Tibial artery (tissue), 4 donors: ENCODE results near the gene DDC.

ENCODE experiments used
- DNase-seq, 2 donors: peaks; one replicate each; pipeline ENCODE4 v3.0.0-alpha.2; 2019
- H3K27ac ChIP-seq, 2 donors: fragments of 200-600 bp; sonication (generic) in 1 of 2; 1 replicate in 1 of 2; 2 replicates in 1 of 2; pipeline ENCODE4 v1.5.1; 2018 to 2019; ENCODE audit warnings: mild to moderate bottlenecking in 1 of 2
- H3K27me3 ChIP-seq, 2 donors: fragments of 200-600 bp; sonication (generic) in 1 of 2; one replicate each; pipeline versions ENCODE4 v1.5.1 to v1.6.0; 2016 to 2019
- H3K36me3 ChIP-seq, 3 donors: fragments of 200-600 bp; sonication (generic) in 2 of 3; one replicate each; pipeline ENCODE4 v1.5.1; 2016 to 2019; ENCODE audit warnings: mild to moderate bottlenecking in 2 of 3
- H3K4me1 ChIP-seq, 4 donors: fragments of 200-600 bp; sonication (generic) in 2 of 4; 1 replicate in 3 of 4; 2 replicates in 1 of 4; pipeline ENCODE4 v1.5.1; 2016 to 2019
- H3K4me3 ChIP-seq, 2 donors: fragments of 200-600 bp; sonication (generic) in 1 of 2; 1 replicate in 1 of 2; 2 replicates in 1 of 2; pipeline ENCODE4 v1.5.1; 2018 to 2019; ENCODE audit warnings: mild to moderate bottlenecking in 2 of 2
- H3K9me3 ChIP-seq, 3 donors: fragments of 200-600 bp; sonication (generic) in 1 of 3; one replicate each; pipeline ENCODE4 v1.5.1; 2016 to 2019
- intact Hi-C: fragments of 100-400 bp; cut with DNase I; formaldehyde crosslinking; loops from one replicate; pipeline ENCODE4 v1.15.0; 2023; ENCODE audit warnings: low total_unique reads
- TF ChIP-seq, protein P1 (sequence below), 2 experiments: fragments of 200-600 bp in 1 of 2; fragments of 450-650 bp in 1 of 2; IDR thresholded peaks; one replicate each; pipeline ENCODE4 v1.5.1; 2017 to 2019; ENCODE audit warnings: antibody characterized with exemption in 2 of 2, mild to moderate bottlenecking in 1 of 2, moderate library complexity in 1 of 2

Gene DDC

DNA sequence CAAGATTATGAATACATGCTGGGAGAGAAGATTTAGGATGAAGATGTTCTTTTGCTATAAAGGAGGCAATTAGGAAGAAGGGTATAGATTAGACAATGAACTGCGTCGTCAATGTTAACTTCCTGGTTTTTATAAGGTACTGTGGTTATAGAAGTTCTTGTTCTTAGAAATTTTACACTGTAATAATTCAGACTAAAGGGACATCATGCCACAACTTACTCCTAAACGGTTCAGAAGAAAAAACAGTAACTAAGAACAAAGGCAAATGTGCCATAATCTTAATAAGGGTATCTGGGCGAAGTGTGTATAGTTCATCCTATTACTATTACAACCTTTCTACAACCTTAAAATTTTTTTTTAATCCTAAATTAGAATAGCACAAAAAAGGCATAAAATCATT, 31.3 kb upstream of the DDC start:
- TF ChIP-seq, protein P1, sequence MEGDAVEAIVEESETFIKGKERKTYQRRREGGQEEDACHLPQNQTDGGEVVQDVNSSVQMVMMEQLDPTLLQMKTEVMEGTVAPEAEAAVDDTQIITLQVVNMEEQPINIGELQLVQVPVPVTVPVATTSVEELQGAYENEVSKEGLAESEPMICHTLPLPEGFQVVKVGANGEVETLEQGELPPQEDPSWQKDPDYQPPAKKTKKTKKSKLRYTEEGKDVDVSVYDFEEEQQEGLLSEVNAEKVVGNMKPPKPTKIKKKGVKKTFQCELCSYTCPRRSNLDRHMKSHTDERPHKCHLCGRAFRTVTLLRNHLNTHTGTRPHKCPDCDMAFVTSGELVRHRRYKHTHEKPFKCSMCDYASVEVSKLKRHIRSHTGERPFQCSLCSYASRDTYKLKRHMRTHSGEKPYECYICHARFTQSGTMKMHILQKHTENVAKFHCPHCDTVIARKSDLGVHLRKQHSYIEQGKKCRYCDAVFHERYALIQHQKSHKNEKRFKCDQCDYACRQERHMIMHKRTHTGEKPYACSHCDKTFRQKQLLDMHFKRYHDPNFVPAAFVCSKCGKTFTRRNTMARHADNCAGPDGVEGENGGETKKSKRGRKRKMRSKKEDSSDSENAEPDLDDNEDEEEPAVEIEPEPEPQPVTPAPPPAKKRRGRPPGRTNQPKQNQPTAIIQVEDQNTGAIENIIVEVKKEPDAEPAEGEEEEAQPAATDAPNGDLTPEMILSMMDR (IDR thresholded peaks at IDR 0.05), result no peak
- Histone ChIP-seq H3K9me3 (no peaks in the 10 kb centered on the region), H3K4me1 (no peaks in the 10 kb centered on the region), H3K4me3 (no peak overlapping the region), H3K27ac (no peak overlapping the region), H3K36me3 (peaks cover 35 to 76% (median 68%) of the 10 kb centered on the region in 3 donors), H3K27me3 (no peaks in the 10 kb centered on the region)
- intact Hi-C loops, result no loop called here
- DNase-seq, result no peak

DNA sequence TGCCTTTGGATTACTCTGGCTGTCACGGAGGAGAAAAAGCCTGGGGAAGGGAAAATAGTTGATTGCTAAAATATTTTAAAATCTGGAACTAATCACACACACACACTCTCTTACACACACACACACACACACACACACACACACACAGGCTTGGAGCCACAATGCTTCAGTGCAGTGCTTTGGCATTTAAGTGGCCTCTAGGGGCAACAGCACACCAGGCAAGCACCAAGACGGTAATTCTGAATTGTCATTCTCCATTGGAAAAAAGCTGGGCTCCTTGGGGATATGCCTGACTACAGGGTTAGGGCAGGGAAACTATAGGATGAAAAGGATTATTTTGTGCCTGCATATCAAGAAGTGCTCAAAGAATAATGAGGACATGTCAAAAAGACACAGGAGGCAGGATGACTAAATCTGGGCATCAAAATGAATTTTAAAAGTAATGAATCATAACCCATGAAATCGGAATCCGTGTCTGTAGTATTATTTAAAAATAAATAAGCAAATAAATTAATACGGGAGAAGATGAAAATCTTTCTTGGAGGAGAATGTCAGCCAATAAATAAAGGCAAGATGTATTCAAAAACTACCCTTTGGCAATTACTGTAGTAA, 30.4 kb upstream of the DDC start:
- Histone ChIP-seq H3K4me1 (no peaks in the 10 kb centered on the region), H3K4me3 (no peak overlapping the region), H3K9me3 (no peaks in the 10 kb centered on the region), H3K36me3 (peaks cover 39 to 76% (median 65%) of the 10 kb centered on the region in 3 donors), H3K27ac (no peak overlapping the region), H3K27me3 (no peaks in the 10 kb centered on the region)
- DNase-seq, result no peak
- intact Hi-C loops, result no loop called here
- TF ChIP-seq, protein P1 (IDR thresholded peaks at IDR 0.05), result peak; percentile 51 to 64

DNA sequence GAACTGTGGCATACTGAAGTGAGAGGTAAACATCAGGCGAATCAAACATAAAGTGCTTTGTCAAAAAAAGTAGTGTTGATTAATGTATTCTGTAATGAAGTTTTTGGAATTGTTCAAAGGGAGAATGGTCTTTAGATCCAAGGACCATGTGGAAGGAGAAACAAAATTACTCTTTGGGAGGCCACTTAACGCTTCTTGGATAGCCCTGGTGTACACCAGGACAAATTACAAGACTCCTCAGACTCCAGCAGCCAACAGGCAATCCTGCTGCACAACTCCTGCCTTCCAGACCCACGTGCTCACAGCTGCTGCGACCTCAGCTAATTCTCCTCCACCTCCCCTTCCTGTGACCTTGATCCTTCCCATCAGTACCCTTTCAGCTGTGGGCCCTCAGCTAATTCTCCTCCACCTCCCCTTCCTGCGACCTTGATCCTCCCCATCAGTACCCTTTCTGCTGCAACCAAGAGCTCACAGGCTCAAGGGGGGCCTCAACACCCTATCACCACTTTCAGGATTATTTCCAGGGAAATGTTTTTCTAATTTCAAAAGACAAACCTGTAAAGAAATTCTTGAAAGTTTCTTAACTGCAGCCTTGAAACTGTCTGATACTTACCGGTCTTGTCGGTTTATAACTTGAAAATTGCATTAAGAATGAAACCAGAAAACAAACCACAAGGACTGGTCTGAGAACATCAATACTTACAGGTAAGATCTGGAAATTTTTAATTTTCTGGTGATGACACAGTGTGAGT, 29.7 kb upstream of the DDC start:
- TF ChIP-seq, protein P1 (IDR thresholded peaks at IDR 0.05), result no peak
- H3K4me1 ChIP-seq, result no peaks in the 10 kb centered on the region

DNA sequence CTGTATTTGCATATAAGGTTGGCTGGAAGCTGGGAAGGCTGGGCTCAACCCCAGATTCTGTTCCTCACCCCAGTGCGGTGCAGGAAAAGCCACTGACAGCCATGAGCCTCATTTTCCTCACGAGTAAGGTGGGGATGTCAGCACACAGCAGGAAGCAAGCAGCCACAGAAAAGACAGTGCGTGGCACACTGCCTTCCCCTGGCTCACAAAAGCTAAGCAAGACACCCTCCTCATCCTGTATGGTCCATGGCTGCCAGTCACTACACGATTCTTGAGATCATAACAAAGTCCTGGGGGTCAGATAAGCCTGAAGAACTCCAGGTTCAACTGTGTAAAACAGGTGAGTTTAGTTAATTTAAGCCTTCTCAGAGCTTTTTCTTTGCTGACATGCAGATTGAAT, 28.9 kb upstream of the DDC start:
- Histone ChIP-seq H3K36me3 (peaks cover 39 to 67% (median 55%) of the 10 kb centered on the region in 3 donors), H3K9me3 (no peaks in the 10 kb centered on the region), H3K4me3 (no peak overlapping the region), H3K27me3 (no peaks in the 10 kb centered on the region), H3K4me1 (no peaks in the 10 kb centered on the region), H3K27ac (no peak overlapping the region)
- TF ChIP-seq, protein P1 (IDR thresholded peaks at IDR 0.05), result no peak
- no peak for DNase-seq
- intact Hi-C loops, result no loop called here

More for the DNA sequence above, 29.7 kb upstream of the DDC start:
- H3K36me3 ChIP-seq, result peaks cover 39 to 75% (median 63%) of the 10 kb centered on the region in 3 donors
- no peaks in the 10 kb centered on the region for H3K9me3 ChIP-seq
- H3K4me3 ChIP-seq, result no peak overlapping the region
- H3K27ac ChIP-seq, result no peak overlapping the region
- no peaks in the 10 kb centered on the region for H3K27me3 ChIP-seq
- DNase-seq, result no peak
- intact Hi-C loops, result no loop called here

DNA sequence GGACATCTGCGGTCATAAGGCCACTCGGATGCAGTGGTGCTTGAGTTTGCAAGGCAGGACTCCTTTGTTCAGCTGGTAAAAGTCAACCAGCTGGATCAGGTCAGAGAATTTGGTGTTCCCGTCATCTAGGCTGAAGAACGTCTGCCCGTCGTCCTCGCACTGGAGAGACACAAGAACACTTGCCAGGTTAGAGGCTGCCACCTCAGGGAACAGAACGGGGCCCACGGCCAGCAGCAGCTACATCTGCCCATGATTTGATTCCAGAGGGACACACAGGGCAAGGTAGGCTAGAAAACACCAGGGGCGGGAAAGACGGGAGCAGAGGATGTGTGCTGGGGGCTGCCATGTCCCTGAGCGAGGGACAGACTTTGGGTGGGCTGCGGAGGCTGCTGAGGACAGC, 27.7 kb upstream of the DDC start:
- Histone ChIP-seq H3K27ac (no peak overlapping the region), H3K27me3 (no peaks in the 10 kb centered on the region), H3K4me1 (no peaks in the 10 kb centered on the region), H3K4me3 (no peak overlapping the region), H3K9me3 (no peaks in the 10 kb centered on the region), H3K36me3 (peaks cover 39 to 56% (median 48%) of the 10 kb centered on the region in 3 donors)
- TF ChIP-seq, protein P1 (IDR thresholded peaks at IDR 0.05), result no peak
- DNase-seq, result no peak
- intact Hi-C loops, result no loop called here
